Activated naive CD4-positive, alpha-beta T cell treated with anti-CD3 and anti-CD28 coated beads, Interleukin-2, amount 50 U/mL, for 72 hours (primary cell): ENCODE data around the gene NSD2. TPM values are rescaled to one million over a fixed set of nuclear protein-coding genes. Genes with fewer than 3 reads are reported as not detected.

Experiments used
- total RNA-seq, 2 donors: library from RNA; stranded (reverse); gene quantifications; one replicate each; pipeline ENCODE4 v1.2.3, GENCODE V29; 2022

Gene NSD2
- total RNA-seq, 2 donors from 2014 or later = 233 to 254 TPM

Other genes with a start within 250 kb of the NSD2 start
- gene FAM53A, start 187.1 kb upstream of the NSD2 start, total RNA-seq = 1 to 10 TPM; 3.0 to 5.4 TPM
- gene SLBP, start 159.1 kb upstream of the NSD2 start, total RNA-seq = 100 to 1,000 TPM in 1 of 2 donors, 10 to 100 TPM in 1; 73.0 to 110 TPM
- gene TMEM129, start 150.1 kb upstream of the NSD2 start, total RNA-seq = 10 to 100 TPM; 12.7 to 14.9 TPM
- gene TACC3, start 149.9 kb upstream of the NSD2 start, total RNA-seq = 100 to 1,000 TPM; 195 to 295 TPM
- gene FGFR3, start 78.1 kb upstream of the NSD2 start, total RNA-seq = under 1 TPM in 1 of 2 donors, not detected in 1; 0.12 TPM
- 10 to 100 TPM; 28.3 to 45.2 TPM for gene LETM1, start 15.2 kb upstream of the NSD2 start, total RNA-seq
- 10 to 100 TPM; 44.8 to 53.8 TPM for gene NELFA, start 137.6 kb downstream of the NSD2 start, total RNA-seq
- under 1 TPM in 1 of 2 donors, not detected in 1; 0.99 TPM for gene NAT8L, start 187.9 kb downstream of the NSD2 start, total RNA-seq